ENCODE results near the gene LRRC17.

DNA sequence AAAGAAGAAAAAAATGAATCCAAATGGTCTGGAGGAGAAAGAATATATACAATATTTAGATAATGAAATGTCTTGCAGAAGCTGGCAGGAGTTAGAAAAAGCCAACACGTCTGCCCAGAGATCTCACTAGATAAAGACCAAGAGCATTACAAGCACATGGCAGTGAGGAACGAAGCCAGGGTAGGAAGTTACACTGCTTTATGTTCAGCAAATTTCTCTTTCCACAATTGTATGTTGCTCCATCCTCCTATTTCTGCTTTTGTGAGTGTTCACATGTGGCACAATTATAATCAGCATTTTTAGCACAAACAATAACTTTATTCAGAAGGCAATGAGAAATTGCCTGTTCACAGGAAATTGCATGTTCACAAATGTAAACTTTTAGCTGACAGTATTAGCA is 53.7 kb downstream of the LRRC17 start:
- no peak for TF ChIP-seq SUZ12 (IDR thresholded peaks at IDR 0.05; ENCODE audit: extremely low read depth, insufficient read depth, insufficient read length)
- no peak for TF ChIP-seq ZNF274 (IDR thresholded peaks at IDR 0.05; ENCODE audit: low read depth, low read length)
- TF ChIP-seq YY1 (IDR thresholded peaks at IDR 0.05; ENCODE audit: insufficient read depth, insufficient read length) = no peak

Measured in NT2/D1 (cell line).